ENCODE measurements around the gene CAMK2B. TPM values are rescaled to one million over a fixed set of nuclear protein-coding genes. Genes with fewer than 3 reads are reported as not detected.

CAMK2B gene
- total RNA-seq, 1 donor from 2014 or later, result 0.17 TPM

- Histone ChIP-seq H3K36me3 (peaks cover 22% of the 10 kb centered on the region), H3K9me3 (no peaks in the 10 kb centered on the region), H3K4me1 (no peaks in the 10 kb centered on the region), H3K27ac (no peak overlapping the region), H3K27me3 (no peaks in the 10 kb centered on the region), H3K4me3 (no peak overlapping the region)
- DNase-seq, result peak; percentile 43
- ATAC-seq, result no peak
- intact Hi-C loops (cut with DNase I), result no loop called here
- TF ChIP-seq, protein P1, sequence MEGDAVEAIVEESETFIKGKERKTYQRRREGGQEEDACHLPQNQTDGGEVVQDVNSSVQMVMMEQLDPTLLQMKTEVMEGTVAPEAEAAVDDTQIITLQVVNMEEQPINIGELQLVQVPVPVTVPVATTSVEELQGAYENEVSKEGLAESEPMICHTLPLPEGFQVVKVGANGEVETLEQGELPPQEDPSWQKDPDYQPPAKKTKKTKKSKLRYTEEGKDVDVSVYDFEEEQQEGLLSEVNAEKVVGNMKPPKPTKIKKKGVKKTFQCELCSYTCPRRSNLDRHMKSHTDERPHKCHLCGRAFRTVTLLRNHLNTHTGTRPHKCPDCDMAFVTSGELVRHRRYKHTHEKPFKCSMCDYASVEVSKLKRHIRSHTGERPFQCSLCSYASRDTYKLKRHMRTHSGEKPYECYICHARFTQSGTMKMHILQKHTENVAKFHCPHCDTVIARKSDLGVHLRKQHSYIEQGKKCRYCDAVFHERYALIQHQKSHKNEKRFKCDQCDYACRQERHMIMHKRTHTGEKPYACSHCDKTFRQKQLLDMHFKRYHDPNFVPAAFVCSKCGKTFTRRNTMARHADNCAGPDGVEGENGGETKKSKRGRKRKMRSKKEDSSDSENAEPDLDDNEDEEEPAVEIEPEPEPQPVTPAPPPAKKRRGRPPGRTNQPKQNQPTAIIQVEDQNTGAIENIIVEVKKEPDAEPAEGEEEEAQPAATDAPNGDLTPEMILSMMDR (IDR thresholded peaks at IDR 0.05), result no peak
These were observed 108.7 kb downstream of the CAMK2B start for GRCh38 chr7:44216521-44217222.

DNA sequence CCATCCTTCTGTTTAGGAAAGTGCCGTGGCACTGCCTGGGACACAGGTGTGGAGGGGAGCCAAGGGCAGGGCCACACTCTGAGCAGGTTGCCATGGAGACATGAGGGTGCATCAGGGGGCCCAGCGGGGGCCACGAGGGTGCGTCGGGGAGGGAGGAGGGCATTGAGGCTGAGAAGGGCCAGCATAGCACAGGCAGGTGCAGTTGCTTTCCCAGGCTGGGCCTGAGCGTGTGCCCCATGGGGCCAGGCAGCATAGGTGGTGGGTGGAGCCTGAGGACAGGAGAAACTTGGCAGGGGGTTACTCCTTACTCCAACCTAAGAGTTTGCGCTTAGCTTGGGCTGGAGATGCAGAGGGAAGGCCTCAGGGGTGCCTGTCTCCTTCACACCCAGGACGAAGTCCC, 109.4 kb downstream of the CAMK2B start:
- peaks cover 29% of the 10 kb centered on the region for H3K36me3 ChIP-seq
- H3K4me3 ChIP-seq, result no peak overlapping the region
- H3K4me1 ChIP-seq, result no peaks in the 10 kb centered on the region
- intact Hi-C loops (cut with DNase I), result no loop called here
- TF ChIP-seq, protein P1 (IDR thresholded peaks at IDR 0.05), result no peak
- ATAC-seq (no peak), DNase-seq (peak; percentile 43)
- no peaks in the 10 kb centered on the region for H3K27me3 ChIP-seq
- H3K27ac ChIP-seq, result no peak overlapping the region
- H3K9me3 ChIP-seq, result no peaks in the 10 kb centered on the region

GRCh38 chr7:44215531-44215930, 109.9 kb downstream of the CAMK2B start:
- TF ChIP-seq, protein P1 (IDR thresholded peaks at IDR 0.05), result no peak
- no peaks in the 10 kb centered on the region for H3K9me3 ChIP-seq
- H3K4me3 ChIP-seq, result no peak overlapping the region
- intact Hi-C loops (cut with DNase I), result no loop called here
- H3K36me3 ChIP-seq, result peaks cover 34% of the 10 kb centered on the region
- ATAC-seq (no peak), DNase-seq (peak; percentile 56)
- no peak overlapping the region for H3K27ac ChIP-seq
- no peaks in the 10 kb centered on the region for H3K27me3 ChIP-seq
- H3K4me1 ChIP-seq, result no peaks in the 10 kb centered on the region

DNA sequence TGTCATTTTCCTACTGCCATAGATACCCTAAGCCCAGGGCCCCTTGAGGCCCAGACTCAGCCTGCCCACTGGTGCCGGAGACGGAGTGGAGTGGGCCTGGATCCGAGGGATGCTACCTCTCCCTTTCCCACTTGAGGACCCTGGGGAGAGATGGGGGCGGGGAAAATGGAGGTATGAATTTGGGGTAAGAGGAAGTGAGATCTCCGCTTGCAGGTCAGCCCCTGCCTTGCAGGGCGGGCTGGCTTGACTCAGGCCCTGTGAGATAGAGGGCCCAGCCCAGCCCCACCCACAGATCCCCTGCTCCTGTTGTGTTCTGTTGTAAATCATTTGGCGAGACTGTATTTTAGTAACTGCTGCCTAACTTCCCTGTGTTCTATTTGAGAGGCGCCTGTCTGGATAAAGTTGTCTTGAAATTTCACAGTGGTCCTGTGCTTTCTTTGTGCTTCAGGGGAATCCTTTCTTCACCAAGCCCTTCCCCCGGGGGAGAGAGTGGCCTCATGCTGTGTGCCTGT, 111.5 kb downstream of the CAMK2B start:
- intact Hi-C loops (cut with DNase I), result no loop called here
- no peak overlapping the region for H3K4me3 ChIP-seq
- no peak overlapping the region for H3K27ac ChIP-seq
- H3K4me1 ChIP-seq, result no peaks in the 10 kb centered on the region
- ATAC-seq (no peak), DNase-seq (peak; percentile 40)
- H3K27me3 ChIP-seq, result no peaks in the 10 kb centered on the region
- TF ChIP-seq, protein P1 (IDR thresholded peaks at IDR 0.05), result no peak
- peaks cover 50% of the 10 kb centered on the region for H3K36me3 ChIP-seq
- no peaks in the 10 kb centered on the region for H3K9me3 ChIP-seq

DNA sequence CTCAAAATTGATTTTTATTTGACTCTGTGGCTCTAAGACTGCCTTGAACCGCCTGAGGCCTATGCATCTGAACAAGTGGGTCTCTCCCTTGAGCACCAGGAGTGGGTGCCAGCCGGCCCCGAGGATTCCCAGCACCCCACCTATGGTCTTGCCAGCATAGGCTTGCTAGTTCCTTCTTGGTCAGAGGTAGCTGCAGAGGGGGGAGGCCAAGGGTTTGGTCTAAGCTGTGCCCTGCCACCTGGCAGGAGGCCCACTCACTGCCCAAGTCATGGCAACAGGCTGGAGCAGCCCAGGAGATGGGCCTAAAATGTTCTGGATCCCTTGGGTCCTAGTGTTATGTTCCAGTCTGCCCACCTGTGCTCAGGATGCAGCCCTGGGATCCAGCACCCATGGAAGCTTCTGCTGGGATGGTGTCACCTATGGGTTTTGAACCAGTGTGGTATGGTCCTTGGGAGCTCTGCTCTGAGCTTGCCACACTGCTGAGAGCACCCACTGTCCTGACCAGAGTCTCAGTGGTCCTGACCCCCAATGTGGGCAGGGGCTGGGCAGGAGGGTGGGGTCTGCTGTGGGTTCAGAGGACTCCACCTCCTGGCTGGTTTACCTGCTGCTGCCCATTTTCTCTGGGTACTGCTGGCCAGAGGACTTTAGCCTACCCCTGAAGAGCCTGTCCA, 112.1 kb downstream of the CAMK2B start:
- intact Hi-C loops (cut with DNase I), result no loop called here
- H3K36me3 ChIP-seq, result peaks cover 56% of the 10 kb centered on the region
- DNase-seq, result peak; percentile 49

More for the DNA sequence above, 112.1 kb downstream of the CAMK2B start:
- H3K27ac ChIP-seq, result no peak overlapping the region
- H3K4me1 ChIP-seq, result no peaks in the 10 kb centered on the region
- H3K27me3 ChIP-seq, result no peaks in the 10 kb centered on the region
- H3K4me3 ChIP-seq, result no peak overlapping the region
- no peak for ATAC-seq
- TF ChIP-seq, protein P1 (IDR thresholded peaks at IDR 0.05), result no peak
- H3K9me3 ChIP-seq, result no peaks in the 10 kb centered on the region
